ENCODE results near the gene EML1.

GRCh38 chr14:99841436-99842071 lies 48.3 kb downstream of the EML1 start:
- TF ChIP-seq, protein P1, sequence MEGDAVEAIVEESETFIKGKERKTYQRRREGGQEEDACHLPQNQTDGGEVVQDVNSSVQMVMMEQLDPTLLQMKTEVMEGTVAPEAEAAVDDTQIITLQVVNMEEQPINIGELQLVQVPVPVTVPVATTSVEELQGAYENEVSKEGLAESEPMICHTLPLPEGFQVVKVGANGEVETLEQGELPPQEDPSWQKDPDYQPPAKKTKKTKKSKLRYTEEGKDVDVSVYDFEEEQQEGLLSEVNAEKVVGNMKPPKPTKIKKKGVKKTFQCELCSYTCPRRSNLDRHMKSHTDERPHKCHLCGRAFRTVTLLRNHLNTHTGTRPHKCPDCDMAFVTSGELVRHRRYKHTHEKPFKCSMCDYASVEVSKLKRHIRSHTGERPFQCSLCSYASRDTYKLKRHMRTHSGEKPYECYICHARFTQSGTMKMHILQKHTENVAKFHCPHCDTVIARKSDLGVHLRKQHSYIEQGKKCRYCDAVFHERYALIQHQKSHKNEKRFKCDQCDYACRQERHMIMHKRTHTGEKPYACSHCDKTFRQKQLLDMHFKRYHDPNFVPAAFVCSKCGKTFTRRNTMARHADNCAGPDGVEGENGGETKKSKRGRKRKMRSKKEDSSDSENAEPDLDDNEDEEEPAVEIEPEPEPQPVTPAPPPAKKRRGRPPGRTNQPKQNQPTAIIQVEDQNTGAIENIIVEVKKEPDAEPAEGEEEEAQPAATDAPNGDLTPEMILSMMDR (IDR thresholded peaks at IDR 0.05 in 4 of 5, conservative IDR thresholded peaks at IDR 0.05 in 1 of 5): no peak
- no peak for TF ChIP-seq POLR2A (IDR thresholded peaks at IDR 0.05)

Data from gastrocnemius medialis (tissue), 4 donors.